Glutamatergic neuron (in vitro differentiated cells): Measurements from ENCODE around the gene GFRA1. TPM values are rescaled to one million over a fixed set of nuclear protein-coding genes. Genes with fewer than 3 reads are reported as not detected.

Experiments used
- DNase-seq: peaks from one replicate; pipeline ENCODE4 v3.0.0; 2022
- H3K27ac Mint-ChIP-seq: one replicate; pipeline ENCODE4 v1.8.0; 2020; ENCODE audit warnings: mild to moderate bottlenecking, mixed read lengths, inconsistent platforms; ENCODE audit not compliant: unreplicated experiment
- H3K27me3 Mint-ChIP-seq: one replicate; pipeline ENCODE4 v1.8.0; 2020; ENCODE audit warnings: mild to moderate bottlenecking, moderate library complexity, mixed read lengths, inconsistent platforms; ENCODE audit not compliant: unreplicated experiment
- H3K36me3 Mint-ChIP-seq: one replicate; pipeline ENCODE4 v1.8.0; 2020; ENCODE audit warnings: mild to moderate bottlenecking, mixed read lengths, inconsistent platforms; ENCODE audit not compliant: unreplicated experiment
- H3K4me1 Mint-ChIP-seq: one replicate; pipeline ENCODE4 v1.8.0; 2020; ENCODE audit warnings: mild to moderate bottlenecking, low read depth, mixed read lengths, inconsistent platforms; ENCODE audit not compliant: unreplicated experiment
- H3K4me3 Mint-ChIP-seq: one replicate; pipeline ENCODE4 v1.8.0; 2020; ENCODE audit warnings: mild to moderate bottlenecking, mixed read lengths, inconsistent platforms; ENCODE audit not compliant: unreplicated experiment
- H3K9me3 Mint-ChIP-seq: one replicate; pipeline ENCODE4 v1.8.0; 2020; ENCODE audit warnings: mild to moderate bottlenecking, moderate library complexity, mixed read lengths, inconsistent platforms; ENCODE audit not compliant: unreplicated experiment
- total RNA-seq: library from RNA; stranded (reverse); fragmentation: NEBNext Ultra II Directional; extraction: Animal tissue kit (Norgen Biotek cat#: 25700); gene quantifications from one replicate; pipeline ENCODE4 v1.2.1, GENCODE V29; 2021; ENCODE audit not compliant: unreplicated experiment
- TF ChIP-seq, protein P1 (sequence below): fragments of 200-600 bp; sonication (generic); IDR thresholded peaks from one replicate; pipeline ENCODE4 v1.5.0; 2021; ENCODE audit not compliant: partially characterized antibody, unreplicated experiment

Gene GFRA1
- total RNA-seq, 1 donor from 2014 or later = 347 TPM

DNA sequence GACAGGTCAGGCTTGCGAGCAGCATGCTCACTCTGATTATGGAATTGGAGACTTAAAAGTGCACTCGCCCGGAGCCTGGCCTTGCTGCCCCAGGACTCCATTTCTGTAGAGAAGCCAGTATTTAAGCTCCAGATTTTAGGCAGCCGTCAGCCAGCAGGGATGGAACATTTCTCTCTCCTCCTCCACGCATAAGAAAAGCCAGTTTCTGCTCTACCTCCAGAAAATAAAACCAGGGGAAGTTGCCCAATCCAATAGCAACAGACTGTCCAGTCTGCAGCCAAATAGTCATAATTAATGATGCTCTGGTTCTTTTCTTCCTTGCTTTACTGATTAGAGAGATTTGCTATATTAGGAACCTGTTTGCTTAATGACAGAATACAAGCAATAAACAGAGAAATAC is 203.2 kb downstream of the GFRA1 start:
- peak overlapping the region; percentile 78 for H3K4me3 Mint-ChIP-seq
- DNase-seq = no peak
- H3K27ac Mint-ChIP-seq = peak overlapping the region; percentile 67
- TF ChIP-seq, protein P1, sequence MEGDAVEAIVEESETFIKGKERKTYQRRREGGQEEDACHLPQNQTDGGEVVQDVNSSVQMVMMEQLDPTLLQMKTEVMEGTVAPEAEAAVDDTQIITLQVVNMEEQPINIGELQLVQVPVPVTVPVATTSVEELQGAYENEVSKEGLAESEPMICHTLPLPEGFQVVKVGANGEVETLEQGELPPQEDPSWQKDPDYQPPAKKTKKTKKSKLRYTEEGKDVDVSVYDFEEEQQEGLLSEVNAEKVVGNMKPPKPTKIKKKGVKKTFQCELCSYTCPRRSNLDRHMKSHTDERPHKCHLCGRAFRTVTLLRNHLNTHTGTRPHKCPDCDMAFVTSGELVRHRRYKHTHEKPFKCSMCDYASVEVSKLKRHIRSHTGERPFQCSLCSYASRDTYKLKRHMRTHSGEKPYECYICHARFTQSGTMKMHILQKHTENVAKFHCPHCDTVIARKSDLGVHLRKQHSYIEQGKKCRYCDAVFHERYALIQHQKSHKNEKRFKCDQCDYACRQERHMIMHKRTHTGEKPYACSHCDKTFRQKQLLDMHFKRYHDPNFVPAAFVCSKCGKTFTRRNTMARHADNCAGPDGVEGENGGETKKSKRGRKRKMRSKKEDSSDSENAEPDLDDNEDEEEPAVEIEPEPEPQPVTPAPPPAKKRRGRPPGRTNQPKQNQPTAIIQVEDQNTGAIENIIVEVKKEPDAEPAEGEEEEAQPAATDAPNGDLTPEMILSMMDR = no peak
- H3K36me3 Mint-ChIP-seq = no peaks in the 10 kb centered on the region
- H3K4me1 Mint-ChIP-seq = peaks cover 55% of the 10 kb centered on the region
- H3K9me3 Mint-ChIP-seq = peaks cover 28% of the 10 kb centered on the region
- H3K27me3 Mint-ChIP-seq = peaks cover 16% of the 10 kb centered on the region

DNA sequence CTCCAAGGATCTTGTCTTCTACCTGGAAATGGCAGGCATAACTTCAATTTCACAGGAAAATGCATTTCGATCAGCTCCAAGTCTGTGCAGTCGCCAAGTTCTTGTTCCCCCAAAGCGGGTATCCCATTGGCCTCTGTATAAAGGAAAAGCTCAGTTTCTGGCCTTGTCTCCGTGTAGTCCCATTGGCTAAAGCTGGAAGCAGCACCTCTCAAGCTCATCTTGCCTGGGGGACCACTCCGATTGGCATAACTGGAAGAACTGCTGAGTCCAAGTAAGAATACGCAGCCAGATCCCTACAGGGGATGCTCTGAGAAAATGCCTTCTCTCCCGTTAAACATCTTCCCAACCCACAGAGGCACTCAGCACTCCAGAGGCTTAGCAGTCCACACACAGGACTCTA is 205.2 kb downstream of the GFRA1 start:
- H3K4me1 Mint-ChIP-seq = peaks cover 40% of the 10 kb centered on the region
- peak overlapping the region; percentile 43 for H3K27ac Mint-ChIP-seq
- peaks cover 25% of the 10 kb centered on the region for H3K9me3 Mint-ChIP-seq
- H3K27me3 Mint-ChIP-seq = peaks cover 13% of the 10 kb centered on the region
- H3K4me3 Mint-ChIP-seq = no peak overlapping the region
- DNase-seq = no peak
- H3K36me3 Mint-ChIP-seq = no peaks in the 10 kb centered on the region
- TF ChIP-seq, protein P1 = no peak

DNA sequence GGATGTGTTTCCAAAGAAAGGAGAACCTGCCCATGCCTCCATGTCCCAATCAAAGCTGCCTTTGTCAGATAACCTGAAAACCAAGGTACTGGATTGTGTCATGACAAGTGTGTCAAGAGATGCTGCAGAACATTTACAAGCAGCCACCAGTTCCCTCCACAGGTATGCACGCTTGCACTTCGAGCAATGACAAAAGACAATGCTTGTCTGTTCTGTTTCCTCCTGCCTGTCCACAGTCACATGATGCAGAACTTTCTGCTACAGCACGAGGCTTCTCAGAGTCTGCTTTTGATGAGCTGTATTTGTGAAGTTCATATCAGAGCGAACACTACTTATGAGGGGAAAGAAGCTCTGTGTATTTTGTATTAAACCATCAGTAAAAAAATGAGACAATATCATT is 209.9 kb downstream of the GFRA1 start:
- H3K27me3 Mint-ChIP-seq = peaks cover 4% of the 10 kb centered on the region
- no peak for DNase-seq
- TF ChIP-seq, protein P1 = no peak
- peaks cover 5% of the 10 kb centered on the region for H3K36me3 Mint-ChIP-seq
- H3K4me3 Mint-ChIP-seq = no peak overlapping the region
- peaks cover 34% of the 10 kb centered on the region for H3K4me1 Mint-ChIP-seq
- H3K27ac Mint-ChIP-seq = no peak overlapping the region
- H3K9me3 Mint-ChIP-seq = peaks cover 24% of the 10 kb centered on the region

DNA sequence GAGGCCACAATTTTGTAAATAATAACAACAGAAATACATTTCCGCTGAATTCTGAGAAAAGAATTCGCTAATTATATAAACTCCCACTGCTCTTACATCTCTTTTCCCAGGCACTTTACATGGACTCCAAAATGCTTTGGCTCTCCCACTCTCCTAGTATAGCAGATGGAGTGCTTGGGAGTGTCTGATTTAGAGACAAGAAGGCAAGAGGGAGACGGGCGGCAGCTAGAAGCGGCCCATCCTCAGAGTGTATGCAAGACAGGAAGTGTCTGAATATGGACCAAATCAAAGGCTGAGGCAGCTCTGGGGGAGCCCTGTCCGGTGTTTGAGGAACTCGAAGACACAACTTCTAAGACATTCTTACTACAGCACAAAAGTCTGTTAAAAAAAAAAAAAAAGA is 212.1 kb downstream of the GFRA1 start:
- peaks cover 8% of the 10 kb centered on the region for H3K27me3 Mint-ChIP-seq
- H3K36me3 Mint-ChIP-seq = peaks cover 5% of the 10 kb centered on the region
- no peak overlapping the region for H3K4me3 Mint-ChIP-seq
- H3K9me3 Mint-ChIP-seq = peaks cover 25% of the 10 kb centered on the region
- no peak for DNase-seq
- TF ChIP-seq, protein P1 = no peak
- peaks cover 50% of the 10 kb centered on the region for H3K4me1 Mint-ChIP-seq
- no peak overlapping the region for H3K27ac Mint-ChIP-seq

DNA sequence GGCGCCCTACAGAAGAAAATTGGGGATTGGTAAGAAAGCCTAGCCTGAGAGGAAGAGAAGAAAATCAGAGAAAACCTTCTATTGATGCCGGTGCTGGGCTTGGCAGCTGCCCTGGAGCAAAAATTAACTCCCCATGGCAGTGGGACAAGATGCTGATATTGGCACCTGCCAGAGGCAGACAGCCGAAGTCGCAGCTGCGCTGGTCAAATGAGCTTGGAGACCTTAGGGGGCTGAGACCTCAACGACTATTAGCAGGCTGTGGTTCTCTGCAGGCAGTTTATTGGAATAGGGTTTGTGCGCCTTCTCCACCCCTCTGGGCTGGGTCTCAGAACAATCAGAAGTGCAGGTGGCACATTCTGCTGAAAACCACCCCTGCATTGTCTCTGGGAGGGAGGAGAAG is 213.7 kb downstream of the GFRA1 start:
- Mint-ChIP-seq H3K4me1 (peaks cover 64% of the 10 kb centered on the region), H3K4me3 (no peak overlapping the region), H3K9me3 (peaks cover 35% of the 10 kb centered on the region), H3K27ac (no peak overlapping the region), H3K36me3 (peaks cover 5% of the 10 kb centered on the region), H3K27me3 (peaks cover 12% of the 10 kb centered on the region)
- no peak for DNase-seq
- TF ChIP-seq, protein P1 = no peak
